GM12801 (cell line): ENCODE results near the gene RPRD1B.

Experiments
- CTCF ChIP-seq: IDR thresholded peaks from one replicate; pipeline ENCODE4 v1.5.1; 2011; ENCODE audit warnings: control low read depth; ENCODE audit not compliant: insufficient read length; ENCODE audit errors: extremely low read depth

RPRD1B gene

GRCh38 chr20:38111366-38112232 lies 78.1 kb downstream of the RPRD1B start:
- TF ChIP-seq CTCF, result no peak

- no peak for TF ChIP-seq CTCF
These were observed 78.8 kb downstream of the RPRD1B start for GRCh38 chr20:38112261-38112929.

- TF ChIP-seq CTCF, result no peak
These were observed 79.4 kb downstream of the RPRD1B start for GRCh38 chr20:38112930-38113294.

GRCh38 chr20:38113401-38114325 lies 80.1 kb downstream of the RPRD1B start:
- no peak for TF ChIP-seq CTCF

- no peak for TF ChIP-seq CTCF
These were observed 80.8 kb downstream of the RPRD1B start for GRCh38 chr20:38114353-38114791.

- no peak for TF ChIP-seq CTCF
These were observed 81.7 kb downstream of the RPRD1B start for GRCh38 chr20:38115205-38115604.

GRCh38 chr20:38115896-38116295 lies 82.3 kb downstream of the RPRD1B start:
- no peak for TF ChIP-seq CTCF
